Activated CD4-positive, alpha-beta T cell treated with anti-CD3 and anti-CD28 coated beads for 4 hours (primary cell): ENCODE measurements around the gene BAIAP2.

Experiments used
- DNase-seq, 2 donors: peaks; one replicate each; pipeline ENCODE4 v3.0.0-alpha.2; 2020

Gene BAIAP2

DNA sequence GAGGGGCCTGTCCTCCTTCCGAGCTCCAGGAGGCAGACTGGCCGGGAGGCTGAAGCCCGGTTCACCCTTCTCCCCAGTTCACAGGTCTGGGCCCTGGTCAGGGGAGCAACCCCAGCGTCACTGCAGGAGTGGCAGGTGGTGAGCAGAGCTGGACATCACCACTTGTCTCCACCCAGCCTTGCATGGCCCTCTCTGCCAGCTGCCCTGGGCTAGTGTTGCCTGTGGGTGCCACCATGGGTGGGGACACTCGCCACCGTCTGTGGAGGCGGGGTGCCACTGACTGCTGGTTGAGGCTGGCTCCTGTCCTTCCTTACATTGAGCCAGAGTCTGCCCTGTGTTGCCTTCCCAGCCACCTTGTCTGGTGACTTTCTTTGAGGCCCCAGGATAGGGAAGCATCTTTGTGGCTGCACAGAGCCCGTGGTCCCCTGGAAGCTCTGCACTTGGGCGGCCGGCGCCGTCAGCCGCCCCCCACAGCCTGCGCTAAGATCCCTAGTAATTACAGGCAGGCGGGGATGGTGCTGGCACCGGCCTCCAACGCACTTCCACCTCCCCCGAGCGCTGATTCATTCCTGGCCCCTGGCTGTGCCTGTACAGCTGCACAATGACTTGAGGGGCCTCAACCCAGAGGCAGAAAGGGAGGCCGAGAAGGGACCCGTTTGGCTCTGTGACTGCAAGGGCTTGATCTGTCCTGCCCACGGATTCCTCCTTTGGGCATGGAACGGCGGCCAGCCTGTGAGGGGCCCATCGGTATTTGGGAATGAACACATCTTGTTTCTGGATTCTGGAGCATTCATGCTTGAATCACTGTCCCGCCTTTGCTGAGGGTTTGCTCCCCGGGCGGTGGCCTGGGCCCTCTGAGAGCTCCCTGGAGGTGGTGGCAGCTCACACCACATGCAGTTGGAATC lies 5.2 kb downstream of the BAIAP2 start:
- no peak for DNase-seq

DNA sequence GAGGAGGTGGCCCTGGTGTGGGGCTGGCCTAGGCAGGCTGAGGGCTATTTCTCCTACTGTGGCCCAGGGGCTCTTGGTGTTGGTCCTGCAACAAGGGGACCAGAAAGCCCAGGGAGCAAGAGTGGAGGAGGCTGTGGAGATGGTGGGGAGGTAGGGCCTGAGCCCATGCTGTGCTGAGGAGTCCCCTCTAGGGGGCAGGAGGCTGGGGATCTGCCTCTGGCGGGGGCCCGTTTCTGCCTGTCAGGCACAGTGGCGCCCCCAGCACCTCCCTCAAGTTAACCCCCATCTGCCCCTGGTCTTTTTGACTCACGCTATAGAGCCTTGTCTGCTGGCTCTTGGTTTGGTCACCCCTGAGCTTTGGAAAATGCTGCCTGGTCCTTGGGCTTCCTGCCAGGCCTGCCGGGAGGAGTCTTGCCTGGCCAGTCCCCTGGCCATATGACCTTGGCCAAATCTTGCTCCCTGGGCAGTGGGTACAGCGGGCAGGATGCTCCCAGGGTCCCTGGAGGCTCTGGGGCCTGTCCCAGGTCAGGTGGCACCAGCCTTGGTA lies 5.9 kb downstream of the BAIAP2 start:
- DNase-seq, result no peak

DNA sequence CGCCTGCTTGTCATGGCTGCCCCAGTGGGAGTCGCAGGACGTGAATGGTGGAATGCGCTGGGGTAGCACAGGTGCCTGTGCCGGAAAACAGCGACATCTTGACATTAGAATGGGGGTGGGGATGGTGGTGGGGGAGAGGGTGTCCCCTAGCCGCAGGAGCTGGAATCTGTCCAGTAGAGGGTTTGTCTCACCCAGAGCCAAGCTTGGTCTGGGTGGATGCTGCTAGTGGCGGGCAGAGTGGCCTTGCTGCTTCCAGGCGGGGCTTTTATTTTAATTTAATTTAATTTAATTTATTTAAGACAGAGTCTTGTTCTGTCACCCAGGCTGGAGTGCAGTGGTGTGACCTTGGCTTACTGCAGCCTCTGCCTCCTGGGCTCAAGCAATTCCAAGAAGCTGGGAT lies 7.7 kb downstream of the BAIAP2 start:
- DNase-seq, result no peak

DNA sequence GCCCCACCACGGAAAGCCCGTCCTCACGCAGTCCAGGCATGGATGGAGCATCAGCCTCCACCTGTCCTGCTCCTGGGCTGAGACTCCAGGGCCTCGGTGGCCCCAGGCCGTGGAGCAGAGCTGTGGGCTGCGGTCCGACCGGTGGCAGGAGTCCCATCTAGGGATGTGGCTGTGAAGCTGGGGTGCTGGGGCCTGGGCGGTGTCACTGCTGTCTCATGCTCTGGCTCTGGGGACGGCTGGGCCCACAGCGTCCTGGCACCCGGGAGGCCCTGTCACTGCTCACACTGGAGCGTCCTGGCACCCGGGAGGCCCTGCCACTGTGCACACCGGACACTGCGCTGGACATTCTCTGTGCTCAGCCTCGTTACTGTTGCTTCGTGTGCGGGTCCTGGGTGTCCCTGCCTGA lies 8.4 kb downstream of the BAIAP2 start:
- DNase-seq, result no peak

DNA sequence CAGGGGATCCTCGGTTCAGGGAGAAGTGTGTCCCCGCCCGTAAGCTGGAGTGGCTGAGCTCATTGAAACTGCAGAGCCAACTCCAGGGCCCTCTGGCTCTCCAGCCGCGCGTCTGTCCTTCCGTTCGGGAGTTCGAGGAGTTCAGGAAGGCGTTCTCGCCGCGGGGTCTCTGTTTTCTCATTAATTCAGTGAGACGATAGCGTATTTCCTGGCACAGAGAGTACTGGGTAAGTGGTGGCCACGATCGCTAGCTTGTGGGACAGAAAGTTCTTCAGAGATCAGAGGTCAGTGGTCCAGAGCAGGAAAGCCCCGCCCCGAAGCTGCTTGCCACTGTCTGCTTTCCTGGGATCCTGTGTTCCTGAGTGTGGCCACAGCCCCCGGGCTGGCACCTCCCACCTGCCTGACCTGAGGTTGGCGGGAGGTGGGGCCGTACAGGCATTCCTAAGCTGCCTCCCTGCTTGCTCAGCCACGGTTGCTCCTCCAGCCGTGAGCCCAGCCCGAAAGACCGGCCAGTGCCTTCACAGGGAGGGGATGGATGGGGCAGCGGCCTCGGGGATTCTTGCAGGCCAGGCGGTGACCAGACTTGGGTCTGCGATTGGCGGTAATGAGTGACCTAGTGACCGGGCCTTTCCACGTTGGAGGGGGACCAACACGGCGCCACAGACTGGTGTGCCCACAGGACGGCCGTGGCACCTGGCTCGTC lies 8.9 kb downstream of the BAIAP2 start:
- no peak for DNase-seq

DNA sequence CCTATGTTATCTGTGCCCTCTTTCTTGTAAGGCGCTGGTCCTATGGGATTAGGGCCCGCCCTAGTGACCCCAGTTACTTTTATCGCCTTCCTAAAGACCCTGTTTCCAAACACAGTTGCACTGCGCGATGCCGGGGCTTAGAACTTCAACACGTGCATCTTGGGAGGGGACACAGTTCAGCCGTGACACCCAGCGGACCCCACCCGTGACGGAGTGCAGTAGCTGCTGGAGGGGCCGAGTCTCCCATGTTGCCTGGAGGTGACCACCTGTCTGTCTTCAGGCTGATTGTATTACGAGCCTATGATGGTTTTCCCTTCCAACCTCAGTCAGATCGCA lies 9.4 kb downstream of the BAIAP2 start:
- no peak for DNase-seq

DNA sequence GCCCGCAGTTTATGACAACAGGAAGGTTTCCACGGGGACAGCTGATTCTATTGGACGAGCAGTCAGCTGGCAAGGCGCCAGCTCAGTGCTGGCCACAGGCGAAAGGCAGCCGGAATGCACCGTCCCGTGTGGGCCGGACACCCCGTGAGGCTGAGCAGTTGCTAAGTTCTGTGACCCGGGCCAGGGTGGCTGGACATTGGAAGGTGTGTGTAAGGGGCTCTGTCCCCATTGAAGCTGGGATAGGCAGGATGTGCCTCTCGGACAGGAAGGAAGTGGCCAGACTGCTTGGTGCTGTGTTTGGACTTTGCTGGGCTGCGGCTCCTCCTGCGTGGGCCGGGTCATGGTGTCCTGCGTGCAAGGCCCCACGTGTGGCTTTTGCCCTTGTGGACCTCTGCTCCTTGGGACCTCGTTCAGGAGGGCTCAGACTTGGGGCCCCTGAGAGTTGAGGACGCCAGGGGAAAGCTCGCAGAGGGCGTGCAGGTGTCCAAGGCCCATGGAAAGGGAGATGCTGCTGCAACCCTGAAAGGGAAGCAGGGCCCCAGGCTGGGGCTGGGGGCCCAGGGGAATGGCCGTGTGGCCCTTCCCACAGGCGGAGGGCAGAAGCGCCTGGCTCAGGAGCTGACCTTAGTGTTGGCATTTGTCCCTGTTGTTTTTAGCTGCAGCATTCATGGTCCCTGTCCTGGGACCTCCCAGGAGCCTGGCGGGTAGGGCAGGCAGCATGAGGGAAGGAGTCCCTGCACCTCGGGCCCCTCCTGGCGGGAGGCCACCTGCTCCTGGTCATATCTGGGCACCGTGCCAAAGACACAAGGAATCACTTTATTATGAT lies 10.0 kb downstream of the BAIAP2 start:
- DNase-seq, result no peak

DNA sequence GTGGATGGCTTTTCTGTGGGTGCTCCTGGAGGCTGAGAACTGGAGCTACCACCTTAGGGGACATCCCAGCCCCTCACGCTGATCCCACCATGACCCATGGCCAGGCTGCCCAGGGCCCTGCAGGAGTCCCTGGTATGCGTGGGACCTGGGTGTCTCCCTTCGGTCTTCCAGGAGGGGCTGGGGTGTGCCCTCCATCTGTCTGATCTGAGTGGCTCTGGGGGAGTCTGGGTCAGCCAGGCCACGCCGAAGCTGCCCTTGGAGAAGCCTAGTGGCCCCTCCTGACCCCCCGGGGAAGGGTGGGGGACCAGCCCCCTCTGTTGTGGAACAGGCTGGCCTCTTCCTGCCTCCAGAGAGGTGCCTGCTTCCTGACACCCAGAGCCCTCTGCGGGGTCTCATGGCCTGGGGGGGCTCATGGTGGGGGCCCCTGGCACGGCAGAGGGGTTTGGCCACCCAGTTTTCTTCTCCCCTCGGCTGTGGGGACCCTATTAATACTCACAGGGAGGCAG lies 10.7 kb downstream of the BAIAP2 start:
- DNase-seq, result no peak

DNA sequence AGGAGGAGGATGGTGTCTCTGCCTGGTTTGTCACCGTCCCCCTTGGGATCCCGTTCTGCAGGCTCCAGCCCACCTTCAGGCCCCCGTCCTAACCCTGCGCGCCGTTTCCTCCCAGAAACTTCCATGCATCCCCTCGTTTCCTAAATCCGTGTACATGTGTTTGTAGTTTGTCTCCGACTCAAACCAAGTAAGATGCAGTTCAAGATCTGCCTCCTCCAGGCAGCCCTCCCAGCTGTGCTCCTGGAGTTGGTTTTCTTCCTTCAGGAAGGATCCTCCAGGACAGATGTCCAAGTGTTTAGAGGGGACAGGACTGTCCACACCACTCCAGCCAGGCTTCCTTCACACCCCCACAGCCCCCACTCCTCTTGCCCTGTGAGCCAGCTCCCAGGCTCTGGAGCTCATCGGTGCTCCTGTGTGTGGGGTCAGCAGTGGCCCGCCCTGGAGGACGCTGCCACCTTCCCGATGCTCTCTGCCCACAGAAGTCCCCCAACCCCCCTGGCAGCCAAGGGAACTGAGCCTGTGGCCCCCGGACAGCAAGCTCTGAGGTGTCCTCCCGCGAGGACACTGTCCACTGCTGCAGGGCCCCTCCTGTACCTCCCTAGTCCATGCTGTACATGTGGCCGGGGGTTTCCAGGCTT lies 11.3 kb downstream of the BAIAP2 start:
- no peak for DNase-seq

DNA sequence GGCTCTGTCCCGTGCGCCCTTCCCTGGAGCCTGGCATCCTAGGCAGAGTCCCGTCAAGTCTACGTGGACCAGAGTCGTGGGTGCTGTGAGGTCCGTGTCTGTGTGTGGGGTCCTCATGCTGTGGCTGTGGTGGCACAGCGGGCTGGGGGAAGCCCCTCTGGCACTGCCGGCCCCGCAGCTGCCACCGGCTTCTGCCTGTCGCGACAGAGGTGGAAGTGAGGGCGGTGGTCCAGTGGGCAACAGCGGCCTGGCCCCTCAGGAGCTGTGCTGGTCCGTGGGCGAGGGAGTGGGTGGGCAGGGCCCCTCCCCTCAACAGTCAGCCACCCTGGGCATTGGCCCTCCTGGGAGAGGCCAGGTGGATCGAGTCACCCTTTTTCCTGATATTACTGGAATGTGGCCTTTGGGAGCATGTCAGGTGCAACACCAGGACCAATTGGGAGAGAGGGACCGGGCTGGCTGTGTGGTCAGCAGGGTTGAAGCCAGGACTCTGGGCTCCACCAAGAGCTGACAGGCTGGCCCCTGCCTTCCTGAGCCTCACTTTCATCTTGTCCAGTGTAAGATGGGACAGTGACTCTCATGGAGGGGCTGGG lies 11.9 kb downstream of the BAIAP2 start:
- DNase-seq, result no peak

DNA sequence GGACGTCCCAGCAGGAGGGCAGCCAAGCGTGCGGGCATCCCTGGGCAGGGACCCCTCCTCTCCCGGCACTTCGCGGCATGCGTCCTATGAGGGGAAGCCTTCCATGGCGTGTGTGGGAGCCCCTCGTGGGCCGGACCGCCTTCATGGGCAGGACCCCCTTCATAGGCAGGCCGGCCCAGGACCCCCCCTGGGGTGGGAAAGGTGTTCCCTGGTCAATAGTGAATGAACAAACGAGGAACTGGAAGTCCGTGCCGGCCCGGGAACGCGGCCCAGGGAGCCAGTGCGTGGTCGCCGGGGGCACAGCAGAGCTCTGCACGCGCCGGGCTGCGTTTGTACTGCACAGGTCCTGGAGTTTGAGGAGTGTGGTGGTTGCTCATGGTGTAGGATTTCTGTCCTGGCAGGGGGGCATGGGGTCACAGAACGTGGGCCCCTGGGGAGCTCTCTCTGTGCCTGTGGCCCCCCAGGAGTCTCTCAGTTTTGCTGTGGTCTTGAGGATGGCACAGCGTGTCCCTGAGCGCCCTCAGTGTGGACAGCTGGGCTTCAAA lies 13.9 kb downstream of the BAIAP2 start:
- no peak for DNase-seq

DNA sequence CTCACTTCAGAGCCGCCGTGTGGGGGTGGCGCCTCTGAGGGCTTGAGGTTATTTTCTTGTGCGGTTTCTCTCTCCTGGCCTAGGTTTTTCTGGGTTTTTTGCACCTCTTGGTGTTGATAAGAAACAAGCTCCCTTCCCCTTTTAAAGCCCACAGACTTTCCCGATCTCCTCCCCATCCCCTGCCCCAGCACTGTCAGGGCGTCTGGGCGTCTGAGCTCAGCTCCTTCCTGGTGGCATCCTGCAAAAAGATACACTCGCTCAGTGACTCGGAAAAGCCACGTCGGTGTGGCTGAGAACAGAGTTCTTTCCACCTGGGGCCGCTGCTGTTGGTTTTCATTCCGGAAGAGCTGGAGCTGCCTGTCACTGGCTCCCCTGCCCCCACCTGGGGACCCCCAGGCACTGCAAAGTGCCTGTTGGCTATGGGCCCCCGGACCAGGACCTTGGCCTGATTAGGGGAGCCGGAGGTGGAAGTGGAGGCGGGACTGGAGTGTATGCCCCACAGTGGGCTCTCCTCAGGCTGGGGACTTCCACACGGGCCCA lies 14.5 kb downstream of the BAIAP2 start:
- no peak for DNase-seq

DNA sequence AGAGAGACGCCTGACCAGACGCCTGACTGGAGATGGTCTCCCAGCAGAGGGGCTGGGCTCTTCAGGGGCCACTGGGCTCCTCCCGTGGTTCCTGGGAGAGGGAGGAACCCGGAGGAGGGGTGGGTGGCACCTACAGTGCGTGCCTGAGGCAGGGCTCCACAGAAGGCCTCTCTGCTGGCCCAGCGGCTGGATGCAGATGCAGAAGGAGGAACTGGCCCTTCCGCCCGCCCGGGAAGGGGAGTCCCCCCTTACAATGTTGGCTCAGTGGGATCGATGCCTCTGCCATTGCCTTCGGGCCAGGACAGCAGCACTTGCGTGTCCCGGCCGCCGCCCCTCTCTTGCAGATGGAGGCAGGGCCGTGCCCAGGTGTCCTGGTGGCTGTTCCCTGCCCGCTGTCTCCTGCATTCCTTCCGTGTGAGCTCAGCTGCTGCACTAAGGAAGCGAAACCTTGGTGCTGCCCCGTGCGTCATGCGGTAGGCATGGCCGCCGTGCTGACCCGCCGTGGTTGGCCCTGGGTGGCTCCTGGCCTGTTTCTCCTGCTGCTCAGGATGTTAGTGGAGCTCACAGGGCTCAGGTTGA lies 15.1 kb downstream of the BAIAP2 start:
- DNase-seq, result no peak

DNA sequence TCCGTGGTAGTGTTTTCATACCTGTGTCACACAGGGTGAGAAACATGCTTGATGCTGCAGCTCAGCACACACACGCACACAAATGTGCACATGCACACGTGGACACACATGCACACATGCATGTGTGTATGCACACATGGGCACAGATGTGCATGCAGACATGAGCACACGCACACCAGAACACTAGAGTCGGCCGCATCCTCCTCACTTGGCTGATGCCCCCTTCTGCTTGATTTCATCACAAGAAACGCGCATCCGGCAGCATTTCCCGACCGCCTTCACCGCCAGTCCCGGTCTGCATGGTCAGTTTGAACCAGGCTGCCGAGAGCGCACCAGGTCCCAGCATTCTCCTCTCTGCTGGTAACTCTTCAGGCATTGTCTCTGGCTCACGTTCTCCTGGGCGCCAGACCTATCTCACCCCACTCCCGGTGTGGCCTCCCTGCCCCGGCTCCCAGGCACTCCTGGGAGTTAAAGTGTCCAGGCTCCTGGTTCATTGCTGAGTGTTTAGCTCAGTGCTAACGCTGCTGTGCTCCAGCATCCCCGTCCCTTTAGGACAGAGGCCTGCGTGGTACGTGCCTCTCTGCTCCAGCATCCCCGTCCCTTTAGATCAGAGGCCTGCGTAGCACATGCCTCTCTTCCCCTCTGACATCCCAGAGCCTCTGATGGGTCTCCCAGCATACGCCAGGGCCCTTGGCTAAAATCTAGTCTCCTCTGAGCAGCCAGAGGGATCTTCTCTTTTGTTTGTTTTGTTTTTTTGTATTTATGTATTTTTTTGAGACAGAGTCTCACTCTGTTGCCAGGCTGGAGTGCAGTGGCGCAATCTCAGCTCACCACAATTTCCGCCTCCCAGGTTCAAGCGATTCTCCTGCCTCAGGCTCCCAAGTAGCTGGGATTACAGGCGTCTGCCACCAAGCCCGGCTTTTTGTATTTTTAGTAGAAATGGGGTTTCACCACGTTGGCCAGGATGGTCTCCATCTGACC lies 16.0 kb downstream of the BAIAP2 start:
- DNase-seq, result no peak

DNA sequence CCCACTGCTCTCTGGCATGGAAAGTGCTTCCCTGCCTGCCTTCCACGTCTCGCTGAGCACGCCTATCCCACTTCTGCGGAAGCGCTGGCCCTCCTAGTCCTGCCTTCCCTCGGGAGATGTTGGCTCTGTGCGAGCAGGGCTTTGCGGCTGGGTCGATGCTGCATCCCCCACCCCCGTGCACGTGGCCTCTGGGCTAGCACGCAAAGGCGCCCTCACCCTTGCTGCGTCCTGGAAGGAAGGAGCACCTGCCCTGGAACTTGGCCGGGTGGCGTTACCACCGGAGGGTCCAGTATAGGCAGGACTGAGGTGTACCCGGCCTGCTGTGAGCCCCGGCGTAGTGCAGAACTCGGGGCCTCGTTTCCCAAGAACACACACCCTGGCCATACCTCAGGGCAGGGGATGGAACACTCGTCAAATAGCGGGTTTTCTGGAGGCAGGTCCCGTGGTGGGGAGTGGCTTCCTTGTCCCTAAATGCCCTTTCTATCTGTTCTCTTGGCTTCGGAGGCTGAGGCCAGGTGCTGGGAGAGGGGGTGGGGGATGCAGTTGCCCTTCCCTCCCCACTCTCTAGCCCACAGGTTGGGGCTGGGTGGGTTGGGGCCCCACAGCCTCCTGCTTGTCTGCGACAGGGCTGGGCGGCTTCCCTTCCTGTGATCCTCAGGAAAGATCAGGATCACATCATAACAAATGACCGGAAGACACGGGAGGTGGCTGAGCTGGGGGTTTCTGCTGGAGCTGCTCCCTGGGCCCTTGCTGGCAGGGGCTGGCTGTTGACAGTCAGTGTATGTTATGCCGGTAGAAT lies 17.4 kb downstream of the BAIAP2 start:
- no peak for DNase-seq

DNA sequence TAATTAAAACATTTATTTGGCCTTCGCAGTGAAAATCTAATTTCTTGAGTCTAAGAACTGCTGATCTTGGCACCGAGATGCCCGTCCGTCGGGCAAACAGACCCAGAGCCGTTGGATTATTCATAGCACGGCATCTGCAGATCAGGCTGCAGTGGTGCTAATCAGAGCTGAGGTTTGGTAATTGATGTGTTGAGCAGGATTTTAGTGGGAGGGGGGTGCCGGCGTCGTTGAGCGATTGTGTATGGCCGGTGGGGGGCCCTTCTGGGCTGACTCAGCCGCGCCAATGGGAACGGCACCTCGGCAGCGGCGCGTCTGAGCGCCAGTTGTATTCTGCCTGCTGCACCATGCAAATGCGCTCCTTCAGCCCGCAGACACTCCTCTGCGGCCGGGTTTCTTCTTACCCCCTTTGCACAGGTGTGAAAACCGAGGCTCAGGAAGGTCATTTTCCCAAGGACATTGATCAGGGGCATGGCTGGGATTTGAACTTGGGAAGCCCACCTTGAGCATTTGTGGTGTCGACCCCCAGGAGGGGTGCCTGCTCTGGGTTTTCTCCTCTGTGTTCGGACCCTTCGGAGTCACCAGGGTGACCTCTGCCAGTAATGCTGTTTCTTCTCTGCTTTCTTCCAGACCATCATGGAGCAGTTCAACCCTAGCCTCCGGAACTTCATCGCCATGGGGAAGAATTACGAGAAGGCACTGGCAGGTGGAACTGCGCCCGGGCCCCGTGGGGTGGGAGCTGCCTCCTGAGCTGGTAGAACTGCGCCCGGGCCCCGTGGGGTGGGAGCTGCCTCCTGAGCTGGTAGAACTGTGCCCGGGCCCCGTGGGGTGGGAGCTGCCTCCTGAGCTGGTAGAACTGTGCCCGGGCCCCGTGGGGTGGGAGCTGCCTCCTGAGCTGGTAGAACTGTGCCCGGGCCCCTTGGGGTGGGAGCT lies 18.4 kb downstream of the BAIAP2 start:
- no peak for DNase-seq

DNA sequence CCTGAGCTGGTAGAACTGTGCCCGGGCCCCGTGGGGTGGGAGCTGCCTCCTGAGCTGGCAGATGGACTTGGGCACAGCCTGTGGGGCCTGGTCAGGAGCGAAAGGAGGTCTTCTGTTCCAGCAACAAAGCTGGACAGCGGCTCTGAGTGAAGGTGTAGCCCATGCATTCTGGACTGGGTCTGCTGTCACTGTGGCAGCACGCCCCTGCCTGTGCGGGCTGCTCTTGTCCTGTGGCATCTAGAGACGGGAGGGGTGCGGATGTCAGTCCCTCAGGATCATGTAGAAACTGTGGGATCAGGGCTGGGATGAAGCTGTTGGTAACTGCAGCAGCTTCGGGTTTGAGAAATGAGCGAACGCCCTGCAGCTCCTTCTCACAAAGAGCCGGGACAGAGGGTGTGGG lies 19.4 kb downstream of the BAIAP2 start:
- no peak for DNase-seq

DNA sequence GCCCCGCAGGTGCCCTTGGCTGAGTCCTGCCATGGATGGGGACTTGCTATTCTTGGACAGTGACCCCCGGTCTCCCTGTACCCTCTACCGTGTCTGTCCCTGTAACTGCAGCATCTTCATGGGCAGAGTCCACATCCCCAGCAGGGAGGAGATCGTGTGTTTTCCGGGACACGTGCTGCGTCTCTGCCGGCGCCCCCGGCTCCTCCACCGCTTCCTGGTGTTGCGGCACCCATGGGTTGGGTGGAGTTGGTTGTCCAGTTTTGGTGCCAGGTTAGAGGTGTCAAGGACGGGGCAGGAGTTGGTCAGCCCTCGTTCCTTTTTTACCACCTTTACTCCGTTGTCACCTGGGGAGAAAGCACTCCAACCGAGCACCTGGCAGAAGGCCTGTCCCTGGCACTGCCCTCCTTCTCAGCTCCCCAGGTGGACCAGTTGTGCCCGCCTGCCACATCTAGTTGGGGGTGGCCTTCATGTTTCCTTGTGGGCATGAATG lies 20.0 kb downstream of the BAIAP2 start:
- no peak for DNase-seq
